Spleen (tissue), 11 donors: ENCODE data around the gene SDK1. TPM values are rescaled to one million over a fixed set of nuclear protein-coding genes. Genes with fewer than 3 reads are reported as not detected.

Experiments
- DNase-seq: peaks from one replicate; pipeline ENCODE4 v3.0.0-alpha.2; 2020
- H3K27ac ChIP-seq, 8 donors: fragments of 200-600 bp; sonication (generic) in 7 of 8; 1 replicate in 4 of 8; 2 replicates in 4 of 8; pipeline versions ENCODE4 v1.5.0 to v1.8.0; 2016 to 2021; ENCODE audit warnings: inconsistent platforms in 4 of 8, mild to moderate bottlenecking in 4 of 8, moderate library complexity in 1 of 8
- H3K27me3 ChIP-seq, 7 donors: fragments of 200-600 bp; sonication (generic) in 6 of 7; replicated peaks in 1 of 7; 1 replicate in 4 of 7; 2 replicates in 3 of 7; pipeline versions ENCODE4 v1.5.0 to v1.8.0; 2016 to 2021; ENCODE audit warnings: inconsistent platforms in 3 of 7, mild to moderate bottlenecking in 1 of 7
- H3K36me3 ChIP-seq, 6 donors: fragments of 200-600 bp; sonication (generic) in 5 of 6; 1 replicate in 4 of 6; 2 replicates in 2 of 6; pipeline versions ENCODE4 v1.5.0 to v1.8.0; 2016 to 2021; ENCODE audit warnings: inconsistent platforms in 2 of 6
- H3K4me1 ChIP-seq, 6 donors: fragments of 200-600 bp; sonication (generic) in 5 of 6; 1 replicate in 3 of 6; 2 replicates in 3 of 6; pipeline versions ENCODE4 v1.5.0 to v1.8.0; 2016 to 2021; ENCODE audit warnings: inconsistent platforms in 3 of 6
- H3K4me3 ChIP-seq, 8 donors: fragments of 200-600 bp; sonication (generic) in 7 of 8; 1 replicate in 4 of 8; 2 replicates in 4 of 8; pipeline versions ENCODE4 v1.5.0 to v1.8.0; 2016 to 2021; ENCODE audit warnings: inconsistent platforms in 4 of 8, mild to moderate bottlenecking in 4 of 8, moderate library complexity in 2 of 8
- H3K9me3 ChIP-seq, 8 donors: fragments of 200-600 bp; sonication (generic) in 7 of 8; 1 replicate in 4 of 8; 2 replicates in 4 of 8; pipeline versions ENCODE4 v1.5.0 to v1.8.0; 2016 to 2021; ENCODE audit warnings: inconsistent platforms in 4 of 8
- POLR2A ChIP-seq, 3 donors: fragments of 450-650 bp; IDR thresholded peaks; one replicate each; pipeline ENCODE4 v1.5.1; 2017; ENCODE audit warnings: antibody characterized with exemption in 3 of 3, mild to moderate bottlenecking in 1 of 3
- POLR2AphosphoS5 ChIP-seq, 3 donors: sonication (generic); formaldehyde crosslinking; IDR thresholded peaks; one replicate each; pipeline ENCODE4 v1.5.1; 2017; ENCODE audit warnings: antibody characterized with exemption in 3 of 3
- WGBS, 5 donors: extraction: QIAGEN DNeasy Blood & Tissue Kit in 3 of 5; methylation state at CpG; one replicate each; pipeline versions ENCODE4 v1.1.5 to v1.1.7; 2013 to 2018; 5-methylcytosine and 5-hydroxymethylcytosine counted together
- intact Hi-C: fragments of 100-400 bp; cut with DNase I; formaldehyde crosslinking; loops from one replicate; pipeline ENCODE4 v1.15.0; 2023; ENCODE audit warnings: low total_unique reads
- polyA plus RNA-seq, 3 donors: library from polyadenylated mRNA; stranded (reverse); fragments of 200-250 nt; gene quantifications; one replicate each; pipeline ENCODE4 v1.2.1, GENCODE V29; 2013
- total RNA-seq, 7 donors: library from RNA; depleted of rRNA in 3 of 7; stranded (reverse); fragments of >200 nt in 3 of 7; fragmentation: NEBNext Ultra II Directional in 4 of 7; extraction: Animal tissue kit (Norgen Biotek cat#: 25700) in 4 of 7; gene quantifications; one replicate each; pipeline versions ENCODE4 v1.1.0 to v1.2.1, GENCODE V29; 2016 to 2021
- TF ChIP-seq, protein P1 (sequence below), 11 experiments: fragments of 200-600 bp in 7 of 11; fragments of 450-650 bp in 4 of 11; sonication (generic) in 4 of 11; IDR thresholded peaks in 8 of 11; conservative IDR thresholded peaks in 3 of 11; 1 replicate in 7 of 11; 2 replicates in 4 of 11; pipeline versions ENCODE4 v1.4.0 to v1.8.0; 2016 to 2021; ENCODE audit warnings: antibody characterized with exemption in 11 of 11, inconsistent platforms in 4 of 11, mild to moderate bottlenecking in 1 of 11
- donor health status: healthy with polysubstance abuse.
- donor health status: DM: no; HTN: no; CAD: no; lungs with moderate emphysema.
- donor health status: DM: no; HTN: no; CAD: no.
- donor health status: Bipolar disorder and iron deficiency.
- donor health status: healthy.
- donor health status: DM: no; HTN: no; CAD: no.
- donor health status: DM: yes; HTN: yes; CAD: no.

Gene SDK1
- total and polyA plus RNA-seq, 10 donors, result 3.2 to 54.1 (median 35.1) TPM

DNA sequence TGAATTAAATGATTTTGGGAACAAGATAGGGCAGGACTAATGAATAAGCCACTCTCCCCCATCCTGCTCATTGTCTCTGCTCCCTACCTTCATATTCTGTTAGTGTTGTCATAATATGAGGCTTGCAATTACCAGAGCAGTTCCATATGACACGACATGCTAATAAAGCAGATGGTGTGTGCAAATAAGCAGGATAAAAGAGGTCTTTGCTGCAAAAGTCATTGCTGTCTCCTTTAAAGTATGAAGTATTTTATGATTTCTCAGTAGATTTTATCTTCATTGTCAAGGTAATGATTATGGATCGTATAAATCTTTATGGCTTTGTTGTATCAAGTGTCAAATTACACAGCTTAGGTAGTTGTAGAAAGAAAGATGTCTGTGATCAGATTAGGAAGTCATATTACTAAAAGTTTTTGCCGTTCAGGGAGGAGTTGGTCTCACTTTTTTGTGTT is 114.8 kb downstream of the SDK1 start:
- 77 to 89% (median 81%) methylated on average over 3 of the region's 3 CpGs for WGBS, 5 donors
- no peaks in the 10 kb centered on the region for H3K4me1 ChIP-seq
- H3K9me3 ChIP-seq, result peaks cover 0 to under 1% (median 0%) of the 10 kb centered on the region in 8 donors
- intact Hi-C loops, result no loop called here
- TF ChIP-seq POLR2AphosphoS5 (IDR thresholded peaks at IDR 0.05), result no peak
- TF ChIP-seq, protein P1, sequence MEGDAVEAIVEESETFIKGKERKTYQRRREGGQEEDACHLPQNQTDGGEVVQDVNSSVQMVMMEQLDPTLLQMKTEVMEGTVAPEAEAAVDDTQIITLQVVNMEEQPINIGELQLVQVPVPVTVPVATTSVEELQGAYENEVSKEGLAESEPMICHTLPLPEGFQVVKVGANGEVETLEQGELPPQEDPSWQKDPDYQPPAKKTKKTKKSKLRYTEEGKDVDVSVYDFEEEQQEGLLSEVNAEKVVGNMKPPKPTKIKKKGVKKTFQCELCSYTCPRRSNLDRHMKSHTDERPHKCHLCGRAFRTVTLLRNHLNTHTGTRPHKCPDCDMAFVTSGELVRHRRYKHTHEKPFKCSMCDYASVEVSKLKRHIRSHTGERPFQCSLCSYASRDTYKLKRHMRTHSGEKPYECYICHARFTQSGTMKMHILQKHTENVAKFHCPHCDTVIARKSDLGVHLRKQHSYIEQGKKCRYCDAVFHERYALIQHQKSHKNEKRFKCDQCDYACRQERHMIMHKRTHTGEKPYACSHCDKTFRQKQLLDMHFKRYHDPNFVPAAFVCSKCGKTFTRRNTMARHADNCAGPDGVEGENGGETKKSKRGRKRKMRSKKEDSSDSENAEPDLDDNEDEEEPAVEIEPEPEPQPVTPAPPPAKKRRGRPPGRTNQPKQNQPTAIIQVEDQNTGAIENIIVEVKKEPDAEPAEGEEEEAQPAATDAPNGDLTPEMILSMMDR (IDR thresholded peaks at IDR 0.05 in 8 of 11, conservative IDR thresholded peaks at IDR 0.05 in 3 of 11), result no peak
- TF ChIP-seq POLR2A (IDR thresholded peaks at IDR 0.05), result no peak
- no peak for DNase-seq
- H3K27me3 ChIP-seq, result no peaks in the 10 kb centered on the region
- no peak overlapping the region for H3K4me3 ChIP-seq
- H3K27ac ChIP-seq, result no peak overlapping the region
- no peaks in the 10 kb centered on the region for H3K36me3 ChIP-seq

DNA sequence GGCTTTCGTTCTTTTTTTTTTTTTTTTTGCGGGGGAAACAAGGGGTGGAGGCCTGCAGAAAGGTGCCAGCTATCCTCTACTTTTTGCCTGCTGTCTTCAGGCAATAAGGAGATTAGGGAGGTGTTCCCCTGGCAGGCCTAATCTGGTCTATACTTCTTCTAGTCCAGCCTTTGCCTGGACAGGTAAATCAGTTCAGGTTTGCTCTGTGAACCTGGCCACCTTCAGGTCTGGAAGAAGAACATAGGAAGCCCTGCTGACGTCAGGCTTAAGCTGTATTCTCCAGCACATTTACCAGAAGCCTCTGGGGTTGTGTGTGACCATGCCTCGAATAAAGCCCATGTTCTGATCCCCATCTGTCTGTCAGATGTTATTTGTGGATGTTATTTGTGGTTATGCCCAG is 115.4 kb downstream of the SDK1 start:
- no peak overlapping the region for H3K27ac ChIP-seq
- H3K27me3 ChIP-seq, result no peaks in the 10 kb centered on the region
- TF ChIP-seq, protein P1 (IDR thresholded peaks at IDR 0.05 in 8 of 11, conservative IDR thresholded peaks at IDR 0.05 in 3 of 11), result no peak
- no peak for TF ChIP-seq POLR2A (IDR thresholded peaks at IDR 0.05)
- TF ChIP-seq POLR2AphosphoS5 (IDR thresholded peaks at IDR 0.05), result no peak
- 75 to 87% (median 86%) methylated on average over 4 of the region's 4 CpGs for WGBS, 5 donors
- intact Hi-C loops, result no loop called here
- DNase-seq, result no peak
- H3K4me1 ChIP-seq, result no peaks in the 10 kb centered on the region
- H3K9me3 ChIP-seq, result peaks cover 0 to 6% (median 2%) of the 10 kb centered on the region in 8 donors
- H3K36me3 ChIP-seq, result no peaks in the 10 kb centered on the region
- H3K4me3 ChIP-seq, result no peak overlapping the region

DNA sequence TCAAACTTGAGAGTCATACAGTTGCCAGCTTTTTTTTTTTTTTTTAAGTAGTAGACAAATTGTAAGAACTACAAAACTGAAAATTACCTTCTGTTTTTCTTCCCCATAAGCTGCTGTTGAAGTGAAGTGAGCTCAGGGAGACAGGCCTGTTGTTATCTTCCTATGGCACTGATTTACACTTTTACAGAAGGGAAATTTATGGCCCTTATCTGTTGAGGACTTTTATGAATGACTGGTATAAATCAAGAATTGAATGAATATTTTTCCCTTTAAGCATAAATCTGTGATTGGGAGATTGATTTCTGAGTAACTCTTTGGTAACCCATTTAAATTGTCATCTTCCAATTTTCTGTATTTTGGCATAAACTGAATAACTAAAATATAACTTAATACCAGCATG is 124.0 kb downstream of the SDK1 start:
- Histone ChIP-seq H3K4me1 (no peaks in the 10 kb centered on the region), H3K27me3 (no peaks in the 10 kb centered on the region), H3K27ac (no peak overlapping the region), H3K4me3 (no peak overlapping the region), H3K36me3 (no peaks in the 10 kb centered on the region), H3K9me3 (peaks cover 0 to 19% (median 16%) of the 10 kb centered on the region in 8 donors)
- intact Hi-C loops, result no loop called here
- TF ChIP-seq POLR2A (IDR thresholded peaks at IDR 0.05), result no peak
- TF ChIP-seq, protein P1 (IDR thresholded peaks at IDR 0.05 in 8 of 11, conservative IDR thresholded peaks at IDR 0.05 in 3 of 11), result no peak
- no peak for TF ChIP-seq POLR2AphosphoS5 (IDR thresholded peaks at IDR 0.05)
- DNase-seq, result no peak

DNA sequence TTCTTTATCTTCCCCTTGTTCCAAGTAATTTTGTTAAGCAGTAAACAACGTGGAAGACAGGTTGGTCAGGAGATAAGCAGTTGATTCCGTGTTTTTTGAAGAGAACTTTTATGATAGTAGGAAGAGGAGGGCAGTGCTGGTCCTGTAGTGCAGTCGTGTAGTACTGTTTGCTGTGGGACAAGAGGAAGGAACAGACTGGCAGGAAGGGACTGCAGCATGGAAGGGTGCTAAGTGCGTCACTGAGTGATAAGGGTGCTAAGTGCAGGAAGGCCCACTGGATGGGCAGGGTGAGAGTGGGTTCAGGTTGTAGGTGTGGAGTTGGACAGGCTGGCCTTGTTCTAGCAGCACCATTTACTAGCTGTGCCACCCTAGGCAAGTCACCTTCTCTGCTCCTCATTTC is 125.0 kb downstream of the SDK1 start:
- Histone ChIP-seq H3K4me3 (no peak overlapping the region), H3K9me3 (peaks cover 0 to 17% (median 16%) of the 10 kb centered on the region in 8 donors), H3K27me3 (no peaks in the 10 kb centered on the region), H3K27ac (no peak overlapping the region), H3K36me3 (no peaks in the 10 kb centered on the region), H3K4me1 (no peaks in the 10 kb centered on the region)
- TF ChIP-seq, protein P1 (IDR thresholded peaks at IDR 0.05 in 8 of 11, conservative IDR thresholded peaks at IDR 0.05 in 3 of 11), result no peak
- TF ChIP-seq POLR2AphosphoS5 (IDR thresholded peaks at IDR 0.05) (no peak), POLR2A (IDR thresholded peaks at IDR 0.05) (no peak)
- DNase-seq, result no peak
- intact Hi-C loops, result no loop called here
- 27 to 37% (median 37%) methylated on average over 4 of the region's 4 CpGs for WGBS, 5 donors
